ENCODE results near the gene FAM117A. TPM values are rescaled to one million over a fixed set of nuclear protein-coding genes. Genes with fewer than 3 reads are reported as not detected.

The FAM117A gene
- 100 to 1,000 TPM in 1 of 2 experiments, 10 to 100 TPM in 1; 95.1 to 102 TPM for total RNA-seq
- polyA plus RNA-seq, result 10 to 100 TPM; 61.2 to 73.4 TPM

DNA sequence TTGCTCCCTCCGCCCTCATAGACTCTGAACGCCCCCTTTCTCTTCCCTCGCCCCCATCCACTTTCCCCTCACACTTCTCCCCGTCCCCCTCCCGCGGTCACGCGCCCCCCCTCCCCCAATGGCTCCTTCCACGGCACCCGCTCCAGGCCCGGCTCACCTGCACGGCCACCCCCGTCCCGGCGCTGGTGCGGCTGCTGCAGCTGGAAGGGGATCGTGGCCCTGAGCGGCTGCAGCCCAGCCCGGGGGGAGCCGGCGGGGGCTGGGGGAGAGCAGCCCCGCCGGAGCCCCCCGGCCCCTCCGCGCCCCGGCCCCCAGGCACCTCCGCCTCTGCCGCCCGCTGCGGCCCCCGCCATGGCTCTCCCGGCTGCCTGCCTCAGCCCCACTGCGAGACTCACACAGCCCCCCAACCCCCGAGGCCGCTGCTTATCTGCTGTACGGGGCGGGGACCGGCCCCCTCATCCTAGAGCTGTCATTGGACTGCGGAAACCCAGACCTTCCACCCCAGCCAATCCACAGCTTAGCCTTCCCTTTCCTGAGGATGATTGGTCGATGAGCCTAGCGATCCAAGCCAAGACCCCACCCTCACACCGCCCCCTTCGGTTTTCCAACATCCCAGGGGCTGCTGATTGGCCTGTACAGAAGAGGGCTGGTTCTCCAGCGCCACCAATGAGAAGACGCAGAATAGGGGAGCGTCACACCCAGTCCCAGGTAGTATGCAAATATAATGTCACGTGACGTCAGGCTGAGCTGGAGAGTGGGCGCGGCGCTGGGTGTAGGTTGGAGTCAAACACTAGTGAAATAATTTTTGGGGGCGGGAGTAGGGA lies at the start of gene FAM117A:
FAM117A (minus strand) TSS at position 397 of the 824 bp plus-strand sequence; CDS start at position 353, 44 bp downstream.
- peak within 1 kb of the TSS; percentile 92 to 98 (median 96) for H3K4me3 Mint-ChIP-seq
- peaks cover 9 to 43% of the 10 kb centered on the region in 2 donors for H3K36me3 Mint-ChIP-seq
- no peaks in the 10 kb centered on the region for H3K27me3 ChIP-seq (ENCODE audit: insufficient read depth, low read length)
- H3K27ac Mint-ChIP-seq, result peak within 1 kb of the TSS; percentile 89 to 98 (median 94)
- intact Hi-C loops (cut with micrococcal nuclease), result loop anchor here (1.0 kb wide), 3 partner anchors 24 to 56 kb away; partner anchors contain the start of gene KAT7
- no peaks in the 10 kb centered on the region for H3K9me3 ChIP-seq (ENCODE audit: control insufficient read depth in 1 of 2, low read length in 2 of 2)
- POLR2A ChIA-PET (ENCODE audit: partially characterized antibody), result interaction anchor here (0.5 to 14.3 kb wide), 34 partner anchors 9 to 396 kb away, joined by 3 to 427 read pairs (median 4); partner anchors contain the start of genes KAT7, SLC35B1 and SPOP
- peaks cover 0 to 5% (median 0%) of the 10 kb centered on the region in 8 donors for H3K9me3 Mint-ChIP-seq
- no peaks in the 10 kb centered on the region for H3K36me3 ChIP-seq (ENCODE audit: insufficient read depth, low read length)
- H3K27ac ChIP-seq (ENCODE audit: low read depth, low read length), result peak within 1 kb of the TSS; percentile 71
- H3K27me3 Mint-ChIP-seq, result no peaks in the 10 kb centered on the region
- peak; percentile 97 to 100 (median 98) for DNase-seq
- H3K4me1 ChIP-seq (ENCODE audit: insufficient read depth, low read length), result peaks cover 46% of the 10 kb centered on the region
- peak within 1 kb of the TSS; percentile 38 to 70 for H3K4me3 ChIP-seq (ENCODE audit: low read length in 2 of 2)
- CTCF ChIA-PET (ENCODE audit: partially characterized antibody), result interaction anchor here (0.6 to 5.4 kb wide), 16 partner anchors 10 to 67 kb away, joined by 3 to 42 read pairs (median 4); partner anchors contain the start of genes KAT7 and SLC35B1
- H3K4me1 Mint-ChIP-seq, result peaks cover 40 to 60% (median 45%) of the 10 kb centered on the region in 4 donors

- Histone ChIP-seq H3K4me3 (ENCODE audit: low read length in 2 of 2) (no peak overlapping the region), H3K36me3 (ENCODE audit: insufficient read depth, low read length) (peaks cover 51% of the 10 kb centered on the region), H3K9me3 (ENCODE audit: control insufficient read depth in 1 of 2, low read length in 2 of 2) (no peaks in the 10 kb centered on the region), H3K4me1 (ENCODE audit: insufficient read depth, low read length) (no peaks in the 10 kb centered on the region), H3K27me3 (ENCODE audit: insufficient read depth, low read length) (no peaks in the 10 kb centered on the region), H3K27ac (ENCODE audit: low read depth, low read length) (no peak overlapping the region)
- POLR2A ChIA-PET (ENCODE audit: partially characterized antibody), result no interaction called here
- CTCF ChIA-PET (ENCODE audit: partially characterized antibody), result no interaction called here
- Mint-ChIP-seq H3K36me3 (peaks cover 54 to 72% of the 10 kb centered on the region in 2 donors), H3K27ac (peak overlapping the region in 2 of 7 donors; percentile 55 to 67), H3K4me3 (no peak overlapping the region), H3K27me3 (no peaks in the 10 kb centered on the region), H3K9me3 (no peaks in the 10 kb centered on the region), H3K4me1 (peaks cover 23 to 55% (median 26%) of the 10 kb centered on the region in 4 donors)
- no peak for DNase-seq
- intact Hi-C loops (cut with micrococcal nuclease), result no loop called here
These were observed 45.1 kb upstream of the FAM117A start for GRCh38 chr17:49809056-49809455.

DNA sequence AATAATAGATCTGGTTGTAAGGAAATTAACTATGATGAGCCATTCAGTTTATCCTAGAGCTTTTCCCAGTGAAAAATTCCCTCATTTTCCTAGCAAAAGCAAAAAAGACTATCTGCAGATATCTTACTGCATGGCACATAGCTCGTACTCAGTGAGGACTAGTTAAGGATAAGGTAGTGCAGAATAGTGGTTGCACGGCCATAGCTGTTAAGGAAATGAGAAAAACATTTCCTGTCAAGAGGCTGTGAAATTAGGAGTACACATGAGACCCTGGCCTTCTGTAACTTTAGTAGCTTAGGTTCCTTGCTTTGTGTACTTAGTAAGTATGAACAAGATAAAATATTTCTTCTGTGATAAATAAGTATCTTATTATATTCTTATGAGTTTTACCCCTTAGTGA lies 34.8 kb upstream of the FAM117A start:
- no peak overlapping the region for H3K4me3 Mint-ChIP-seq
- POLR2A ChIA-PET (ENCODE audit: partially characterized antibody), result interaction anchor here (0.7 to 1.1 kb wide), 4 partner anchors 9 to 83 kb away, joined by 3 to 5 read pairs (median 3); no protein-coding TSS in a partner anchor
- H3K4me1 Mint-ChIP-seq, result peaks cover 33 to 52% (median 42%) of the 10 kb centered on the region in 4 donors
- Histone ChIP-seq H3K27ac (ENCODE audit: low read depth, low read length) (no peak overlapping the region), H3K36me3 (ENCODE audit: insufficient read depth, low read length) (peaks cover 61% of the 10 kb centered on the region), H3K27me3 (ENCODE audit: insufficient read depth, low read length) (no peaks in the 10 kb centered on the region), H3K9me3 (ENCODE audit: control insufficient read depth in 1 of 2, low read length in 2 of 2) (no peaks in the 10 kb centered on the region), H3K4me1 (ENCODE audit: insufficient read depth, low read length) (peaks cover 32% of the 10 kb centered on the region), H3K4me3 (ENCODE audit: low read length in 2 of 2) (no peak overlapping the region)
- no peaks in the 10 kb centered on the region for H3K9me3 Mint-ChIP-seq
- no peak overlapping the region for H3K27ac Mint-ChIP-seq
- no peaks in the 10 kb centered on the region for H3K27me3 Mint-ChIP-seq
- intact Hi-C loops (cut with micrococcal nuclease), result no loop called here
- peaks cover 45 to 79% of the 10 kb centered on the region in 2 donors for H3K36me3 Mint-ChIP-seq
- no peak for DNase-seq
- CTCF ChIA-PET (ENCODE audit: partially characterized antibody), result interaction anchor here (1.6 kb wide), 1 partner anchor 44 kb away, joined by 5 read pairs; no protein-coding TSS in a partner anchor

- Mint-ChIP-seq H3K9me3 (no peaks in the 10 kb centered on the region), H3K36me3 (peaks cover 47 to 80% of the 10 kb centered on the region in 2 donors), H3K4me3 (peak overlapping the region in 1 of 8 donors; percentile 24), H3K27me3 (no peaks in the 10 kb centered on the region), H3K27ac (peak overlapping the region in 1 of 7 donors; percentile 25), H3K4me1 (peaks cover 35 to 56% (median 45%) of the 10 kb centered on the region in 4 donors)
- no peaks in the 10 kb centered on the region for H3K9me3 ChIP-seq (ENCODE audit: control insufficient read depth in 1 of 2, low read length in 2 of 2)
- peaks cover 37% of the 10 kb centered on the region for H3K4me1 ChIP-seq (ENCODE audit: insufficient read depth, low read length)
- no peak for DNase-seq
- CTCF ChIA-PET (ENCODE audit: partially characterized antibody), result interaction anchor here (1.6 kb wide), 1 partner anchor 45 kb away, joined by 5 read pairs; no protein-coding TSS in a partner anchor
- intact Hi-C loops (cut with micrococcal nuclease), result no loop called here
- H3K4me3 ChIP-seq (ENCODE audit: low read length in 2 of 2), result no peak overlapping the region
- H3K27me3 ChIP-seq (ENCODE audit: insufficient read depth, low read length), result no peaks in the 10 kb centered on the region
- H3K27ac ChIP-seq (ENCODE audit: low read depth, low read length), result no peak overlapping the region
- peaks cover 63% of the 10 kb centered on the region for H3K36me3 ChIP-seq (ENCODE audit: insufficient read depth, low read length)
- POLR2A ChIA-PET (ENCODE audit: partially characterized antibody), result interaction anchor here (0.7 to 1.9 kb wide), 6 partner anchors 9 to 83 kb away, joined by 3 to 5 read pairs (median 4); no protein-coding TSS in a partner anchor
These were observed 34.3 kb upstream of the FAM117A start for GRCh38 chr17:49798182-49798581.

DNA sequence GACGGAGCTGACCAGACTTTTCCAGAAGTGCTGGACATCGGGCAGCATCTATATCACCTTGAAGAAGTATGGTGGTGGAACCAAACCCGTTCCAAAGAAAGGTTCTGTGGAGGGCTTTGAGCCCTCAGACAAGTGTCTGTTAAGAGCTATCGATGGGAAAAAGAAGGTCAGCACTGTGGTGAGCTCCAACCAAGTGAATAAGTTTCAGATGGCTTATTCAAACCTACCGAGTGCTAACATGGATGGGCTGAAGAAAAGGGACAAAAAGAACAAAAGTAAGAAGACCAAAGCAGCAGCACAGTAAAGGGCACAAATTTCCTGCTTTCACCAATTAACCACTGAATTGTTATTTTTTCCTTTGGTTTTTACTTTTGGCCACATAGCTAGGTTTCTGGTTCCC lies 31.4 kb upstream of the FAM117A start:
- H3K27me3 Mint-ChIP-seq, result no peaks in the 10 kb centered on the region
- peak overlapping the region in 4 of 8 donors; percentile 10 to 65 (median 47) for H3K4me3 Mint-ChIP-seq
- ChIA-PET POLR2A (ENCODE audit: partially characterized antibody) (interaction anchor here (0.6 to 1.2 kb wide), 4 partner anchors 25 to 98 kb away, joined by 3 to 4 read pairs (median 3); no protein-coding TSS in a partner anchor), CTCF (ENCODE audit: partially characterized antibody) (interaction anchor here (0.6 kb wide), 2 partner anchors 36 to 222 kb away, joined by 3 read pairs; no protein-coding TSS in a partner anchor)
- H3K36me3 Mint-ChIP-seq, result peaks cover 48 to 89% of the 10 kb centered on the region in 2 donors
- no peaks in the 10 kb centered on the region for H3K9me3 ChIP-seq (ENCODE audit: control insufficient read depth in 1 of 2, low read length in 2 of 2)
- no peak overlapping the region for H3K27ac ChIP-seq (ENCODE audit: low read depth, low read length)
- peaks cover 65% of the 10 kb centered on the region for H3K36me3 ChIP-seq (ENCODE audit: insufficient read depth, low read length)
- no peaks in the 10 kb centered on the region for H3K9me3 Mint-ChIP-seq
- H3K27ac Mint-ChIP-seq, result peak overlapping the region in 5 of 7 donors; percentile 23 to 50 (median 41)
- intact Hi-C loops (cut with micrococcal nuclease), result no loop called here
- H3K4me3 ChIP-seq (ENCODE audit: low read length in 2 of 2), result no peak overlapping the region
- H3K4me1 ChIP-seq (ENCODE audit: insufficient read depth, low read length), result peaks cover 59% of the 10 kb centered on the region
- no peak for DNase-seq
- peaks cover 44 to 76% (median 62%) of the 10 kb centered on the region in 4 donors for H3K4me1 Mint-ChIP-seq
- no peaks in the 10 kb centered on the region for H3K27me3 ChIP-seq (ENCODE audit: insufficient read depth, low read length)

- H3K27me3 Mint-ChIP-seq, result no peaks in the 10 kb centered on the region
- Histone ChIP-seq H3K27ac (ENCODE audit: low read depth, low read length) (no peak overlapping the region), H3K27me3 (ENCODE audit: insufficient read depth, low read length) (no peaks in the 10 kb centered on the region), H3K9me3 (ENCODE audit: control insufficient read depth in 1 of 2, low read length in 2 of 2) (no peaks in the 10 kb centered on the region), H3K4me3 (ENCODE audit: low read length in 2 of 2) (no peak overlapping the region), H3K36me3 (ENCODE audit: insufficient read depth, low read length) (peaks cover 48% of the 10 kb centered on the region), H3K4me1 (ENCODE audit: insufficient read depth, low read length) (peaks cover 66% of the 10 kb centered on the region)
- intact Hi-C loops (cut with micrococcal nuclease), result no loop called here
- peaks cover 49 to 85% (median 65%) of the 10 kb centered on the region in 4 donors for H3K4me1 Mint-ChIP-seq
- DNase-seq, result no peak
- no peaks in the 10 kb centered on the region for H3K9me3 Mint-ChIP-seq
- ChIA-PET CTCF (ENCODE audit: partially characterized antibody) (interaction anchor here (1.3 to 1.8 kb wide), 2 partner anchors 58 to 85 kb away, joined by 6 to 7 read pairs; partner anchors contain the start of gene SLC35B1), POLR2A (ENCODE audit: partially characterized antibody) (interaction anchor here (0.6 to 1.8 kb wide), 2 partner anchors 51 to 53 kb away, joined by 3 to 8 read pairs; no protein-coding TSS in a partner anchor)
- peaks cover 43 to 91% of the 10 kb centered on the region in 2 donors for H3K36me3 Mint-ChIP-seq
- H3K4me3 Mint-ChIP-seq, result peak overlapping the region in 2 of 8 donors; percentile 44 to 54
- H3K27ac Mint-ChIP-seq, result no peak overlapping the region
These were observed 29.4 kb upstream of the FAM117A start for GRCh38 chr17:49793309-49793708.
